HG02870 (cell line): Measurements from ENCODE around the gene DNAH14.
"Not testable (repeated sequence)": the region's sequence is repeated elsewhere in the genome, so short reads cannot be mapped to it uniquely, and the experiment has no call there.

Experiments
- ATAC-seq: cut with Tn5 transposase; IDR thresholded peaks from one replicate; pipeline ENCODE4 v1.9.1; 2021; ENCODE audit warnings: mild to moderate bottlenecking, moderate library complexity; ENCODE audit not compliant: unreplicated experiment

Gene DNAH14

DNA sequence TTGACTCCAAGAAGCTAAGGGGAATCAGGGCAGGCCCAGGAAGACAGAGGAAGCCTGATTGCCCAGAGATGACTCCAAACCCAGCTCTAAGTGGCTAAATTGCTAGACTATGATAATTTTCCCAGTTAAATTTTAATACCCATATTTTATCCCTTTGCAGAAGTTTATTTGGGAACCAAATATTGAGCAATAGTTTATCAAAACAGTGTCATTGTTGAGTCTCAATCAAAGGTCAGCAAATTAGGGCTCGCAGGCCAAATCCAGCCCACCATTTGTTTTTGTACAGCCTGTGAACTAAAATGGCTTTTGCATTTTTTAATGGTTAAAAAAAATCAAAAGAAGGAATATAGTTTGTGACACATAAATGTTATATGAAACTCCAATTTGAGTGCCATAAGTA, 451.2 kb downstream of the DNAH14 start:
- no peak for ATAC-seq

DNA sequence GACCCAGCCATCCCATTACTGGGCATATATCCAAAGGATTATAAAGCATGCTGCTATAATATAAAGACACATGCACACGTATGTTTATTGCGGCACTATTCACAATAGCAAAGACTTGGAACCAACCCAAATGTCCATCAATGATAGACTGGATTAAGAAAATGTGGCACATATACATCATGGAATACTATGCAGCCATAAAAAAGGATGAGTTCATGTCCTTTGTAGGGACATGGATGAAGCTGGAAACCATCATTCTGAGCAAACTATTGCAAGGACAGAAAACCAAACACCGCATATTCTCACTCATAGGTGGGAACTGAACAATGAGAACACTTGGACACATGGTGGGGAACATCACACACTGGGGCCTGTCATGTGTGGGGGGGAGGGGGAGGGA, 457.4 kb downstream of the DNAH14 start:
- ATAC-seq, result not testable (repeated sequence)

DNA sequence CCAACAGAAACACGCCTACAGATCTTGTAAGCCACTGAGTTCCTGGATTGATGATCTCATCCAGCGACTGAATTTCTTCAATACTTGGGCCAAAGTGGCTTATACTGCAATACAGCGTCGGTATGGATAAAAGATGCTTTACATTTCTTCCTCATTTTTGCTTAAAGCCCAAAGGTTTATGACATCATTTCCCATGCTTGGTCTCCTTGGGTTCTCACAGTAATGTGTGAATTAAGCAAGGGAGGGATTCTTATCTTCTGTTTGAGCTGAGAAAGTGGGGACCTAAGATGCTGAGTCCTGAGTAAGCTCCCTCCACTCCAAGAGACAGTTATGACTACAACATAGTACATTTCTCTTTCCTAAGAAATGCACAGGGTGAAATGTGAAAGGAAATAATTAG, 458.9 kb downstream of the DNAH14 start:
- ATAC-seq, result no peak

DNA sequence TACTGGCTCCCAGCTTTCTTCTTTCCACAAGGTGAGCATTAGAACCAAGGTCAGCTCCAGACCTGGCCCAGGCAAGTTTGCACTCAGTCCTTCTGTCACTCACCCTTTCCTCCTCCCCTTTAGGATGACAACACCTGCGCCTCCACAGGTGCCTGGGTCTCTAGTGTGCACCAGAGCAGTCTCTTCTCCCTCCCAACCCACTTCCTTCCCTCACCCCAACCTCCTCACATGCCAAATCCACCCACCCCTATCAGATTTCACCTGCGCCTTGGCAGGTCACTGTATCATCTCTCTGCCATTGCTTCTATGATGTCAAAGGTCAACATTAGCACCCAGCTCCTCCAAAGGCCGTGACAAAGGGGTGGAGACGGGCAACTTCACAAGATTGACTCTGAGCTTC, 460.4 kb downstream of the DNAH14 start:
- no peak for ATAC-seq

DNA sequence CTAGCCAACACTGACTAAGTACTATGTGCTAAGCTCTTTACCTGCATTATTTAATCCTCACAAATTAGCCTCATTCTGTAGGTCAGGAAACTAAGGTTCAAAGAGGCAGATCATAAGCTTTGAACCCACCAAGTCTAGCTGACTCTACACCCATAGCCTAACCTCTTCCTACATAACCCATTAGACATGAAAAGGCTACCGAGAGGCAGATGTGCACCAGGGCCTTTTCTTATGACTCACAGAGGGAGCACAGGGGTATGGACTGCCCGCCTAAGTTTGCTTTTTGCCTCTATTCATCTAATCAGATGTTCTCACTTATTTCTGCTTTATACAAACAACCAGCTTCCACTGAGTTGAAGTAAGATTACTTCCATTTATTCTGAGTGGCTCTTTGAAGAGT, 466.9 kb downstream of the DNAH14 start:
- ATAC-seq, result no peak

DNA sequence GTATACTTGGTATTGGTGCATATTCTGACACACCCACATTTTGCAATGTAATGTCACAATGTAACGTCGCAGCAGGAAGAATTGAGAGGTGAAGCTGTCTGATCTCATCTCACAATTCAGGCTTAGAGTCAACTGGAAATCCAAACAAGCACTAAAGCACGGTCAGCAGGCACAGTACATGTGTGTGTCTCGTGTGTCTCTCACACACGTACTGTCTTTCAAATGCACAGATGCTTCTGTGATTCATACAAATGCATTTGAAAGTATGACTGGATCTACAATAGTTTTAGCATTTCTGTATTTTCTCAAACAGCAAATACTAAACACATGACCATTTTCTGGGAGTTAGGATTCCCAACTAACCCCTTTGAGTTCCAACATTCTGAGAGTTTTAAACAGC, 471.5 kb downstream of the DNAH14 start:
- no peak for ATAC-seq

DNA sequence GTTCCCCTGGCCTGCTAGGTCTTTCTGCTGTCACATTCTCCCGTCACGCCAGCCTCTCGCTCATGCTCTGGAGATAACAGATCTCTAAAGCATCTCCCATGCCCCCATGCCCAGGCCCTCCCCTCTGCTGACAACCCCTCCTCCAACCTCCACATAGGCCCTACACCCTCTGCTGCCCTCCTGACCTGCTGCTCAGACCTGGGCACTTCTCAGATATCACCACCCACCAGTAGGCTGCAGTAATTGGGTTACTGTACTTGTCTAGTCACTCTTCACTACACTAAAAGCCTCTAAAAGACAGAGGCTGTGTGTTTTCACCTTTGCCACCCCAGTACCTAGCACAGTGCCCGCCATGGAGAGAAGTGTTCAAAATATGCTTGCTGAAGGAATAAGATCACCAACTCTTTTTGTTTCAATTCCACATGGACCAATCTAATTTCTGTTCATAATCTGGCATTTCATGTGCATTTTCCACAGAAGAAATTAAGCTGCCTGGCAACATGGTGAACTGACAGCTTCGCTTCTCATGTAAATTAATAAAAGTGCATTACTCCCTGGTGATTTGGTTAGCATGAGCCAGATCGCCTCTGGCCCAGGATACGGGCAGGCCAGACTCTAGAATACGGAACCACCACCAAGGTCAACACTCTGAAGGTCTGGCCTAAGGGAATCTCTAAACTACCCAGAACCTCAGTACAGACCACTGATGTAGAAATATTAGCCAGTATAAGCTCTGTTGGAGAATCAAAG, 477.7 kb downstream of the DNAH14 start:
- ATAC-seq, result no peak

DNA sequence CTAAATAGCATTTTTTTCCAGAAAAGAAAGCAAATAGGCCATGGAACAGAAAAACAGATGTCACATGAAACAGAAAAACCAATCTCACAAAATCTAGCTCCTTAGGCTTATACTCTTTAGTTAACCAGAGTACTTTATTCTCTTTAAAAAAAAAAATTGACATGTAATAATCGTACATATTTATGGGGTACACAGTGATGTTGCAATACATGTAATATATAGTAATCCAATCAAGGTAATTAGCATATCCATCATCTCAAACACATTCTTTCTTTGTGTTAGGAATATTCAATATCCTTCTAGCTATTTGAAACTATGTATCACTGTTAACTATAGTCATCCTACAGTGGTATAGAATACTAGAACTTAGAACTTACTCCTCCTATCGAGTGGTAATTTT, 478.3 kb downstream of the DNAH14 start:
- ATAC-seq, result no peak

DNA sequence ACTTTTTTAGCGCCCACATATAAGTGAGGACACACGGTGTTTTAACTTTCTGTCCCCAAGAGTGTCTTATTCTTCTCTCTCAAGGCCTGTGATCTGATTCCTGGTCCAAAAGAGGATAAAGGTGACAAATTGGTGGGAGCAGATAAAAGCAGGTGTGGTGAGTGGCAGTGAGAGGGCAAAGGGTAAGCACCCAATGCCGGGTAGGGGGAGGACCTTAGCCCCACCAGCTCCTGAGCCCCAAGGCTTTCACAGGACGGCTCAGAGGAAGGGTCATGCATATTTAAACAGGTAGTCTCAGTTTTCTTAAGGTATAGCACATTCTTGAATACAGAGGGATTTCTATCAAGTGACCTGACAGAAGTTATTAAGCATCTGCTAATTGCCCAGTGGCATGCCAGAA, 478.8 kb downstream of the DNAH14 start:
- ATAC-seq, result no peak

DNA sequence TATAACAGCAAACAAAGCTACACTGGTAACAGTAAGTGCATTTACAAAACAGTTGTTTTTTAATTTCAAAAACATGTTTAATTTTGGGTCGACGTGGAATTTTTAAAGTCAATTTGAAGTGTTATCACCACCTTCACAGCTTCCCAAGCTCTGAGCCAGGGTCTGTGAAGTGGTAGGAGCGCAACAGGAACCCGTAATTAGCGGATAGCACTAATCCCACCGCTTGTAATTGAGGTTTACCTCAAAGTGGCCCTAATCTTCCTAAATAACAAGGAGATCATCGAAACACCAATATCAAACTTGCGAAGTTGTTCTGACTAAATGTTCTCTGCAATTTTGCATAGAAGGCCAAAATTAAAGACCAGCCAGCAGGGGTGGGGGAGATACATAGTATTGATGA, 479.6 kb downstream of the DNAH14 start:
- ATAC-seq, result no peak

DNA sequence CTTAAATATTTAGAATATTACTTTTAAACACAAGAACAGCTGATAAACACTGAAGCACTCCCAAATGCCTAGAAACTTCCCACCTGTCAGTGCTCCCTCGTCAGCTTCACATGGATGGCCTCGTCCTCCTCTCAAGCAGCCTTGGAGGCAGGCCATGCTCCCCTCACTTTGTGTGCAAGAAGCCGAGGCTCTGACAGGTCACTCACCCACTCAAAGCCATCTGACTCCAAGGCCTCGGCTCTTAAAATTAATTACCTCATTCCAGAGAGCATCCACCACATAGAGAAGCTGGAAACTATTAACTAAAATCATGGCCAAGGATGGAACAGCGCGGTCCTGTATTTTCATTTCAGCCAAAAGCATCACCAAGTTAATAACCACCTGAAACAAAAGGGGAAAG, 480.6 kb downstream of the DNAH14 start:
- no peak for ATAC-seq

DNA sequence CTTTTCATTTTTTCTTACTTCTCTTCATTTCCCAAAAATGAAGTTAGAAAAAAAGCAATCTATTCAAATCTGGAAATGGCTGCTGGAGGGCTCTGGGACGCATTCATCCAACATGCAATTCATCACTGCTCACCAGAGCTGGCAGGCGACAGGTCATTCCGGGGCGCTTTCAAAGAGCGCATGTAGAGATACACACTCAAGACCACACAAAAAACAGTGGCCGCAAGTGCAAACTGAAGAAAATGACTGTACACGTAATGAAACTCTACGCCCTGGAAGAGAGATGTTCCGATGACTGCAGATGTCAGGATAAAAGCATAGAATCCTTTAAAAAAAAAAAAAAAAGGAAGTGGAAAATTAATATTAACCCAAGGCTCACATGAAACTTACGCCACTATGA, 482.8 kb downstream of the DNAH14 start:
- no peak for ATAC-seq

DNA sequence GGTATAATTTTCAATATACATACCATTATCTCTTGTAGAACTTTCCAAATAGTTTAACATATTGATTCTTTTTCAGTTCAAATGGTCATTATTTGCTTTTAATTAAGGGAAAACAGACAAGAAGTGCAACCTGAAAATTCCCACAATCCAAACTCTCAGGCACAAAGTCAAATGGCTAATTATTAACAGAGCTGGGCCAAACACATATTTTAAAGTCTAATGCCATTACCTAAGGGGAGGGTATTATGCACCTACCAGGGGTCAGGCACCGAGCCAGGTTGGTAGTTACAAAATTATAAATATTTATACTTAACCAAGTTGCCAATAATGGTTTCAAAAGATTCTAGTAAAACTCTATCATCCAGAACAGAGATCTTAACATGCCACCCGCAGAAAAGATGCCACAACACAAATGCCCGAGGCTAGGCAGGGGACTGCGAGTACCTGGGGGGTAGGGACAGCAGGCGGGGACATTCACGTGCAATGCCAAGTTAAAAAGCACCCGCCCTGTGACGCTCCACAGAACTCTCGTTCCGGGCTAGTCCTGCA, 483.4 kb downstream of the DNAH14 start:
- ATAC-seq, result no peak

DNA sequence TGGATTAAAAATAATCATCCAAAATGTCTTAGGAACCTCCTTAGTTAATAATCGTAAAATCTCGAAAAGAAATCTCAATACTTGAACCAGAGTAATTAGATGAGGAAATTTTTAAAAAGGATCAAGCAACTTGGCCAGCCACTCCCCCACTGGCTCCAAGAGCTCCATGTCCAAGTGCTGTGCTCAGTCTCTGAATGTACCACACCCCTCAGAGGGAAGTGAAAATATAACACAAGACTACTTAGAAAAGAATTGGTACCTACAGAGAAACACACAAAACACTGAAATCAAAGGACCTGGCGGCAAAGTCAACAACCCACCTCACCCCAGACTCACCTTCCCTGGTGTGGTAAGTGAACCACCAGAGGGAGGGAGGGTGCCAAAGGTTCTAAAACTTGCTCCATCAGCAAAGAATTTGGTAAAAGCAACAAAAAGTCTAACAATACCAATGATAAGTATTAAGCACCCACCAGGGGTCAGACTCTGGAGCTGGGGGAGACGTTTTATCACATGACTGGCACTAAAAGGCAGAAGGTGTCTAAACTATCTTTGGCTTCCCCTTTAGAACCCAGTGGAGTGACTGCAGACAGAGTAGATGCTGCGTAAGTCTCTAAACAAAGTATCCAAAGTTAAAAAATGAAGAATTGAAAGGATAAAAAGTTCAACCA, 484.4 kb downstream of the DNAH14 start:
- ATAC-seq, result no peak

DNA sequence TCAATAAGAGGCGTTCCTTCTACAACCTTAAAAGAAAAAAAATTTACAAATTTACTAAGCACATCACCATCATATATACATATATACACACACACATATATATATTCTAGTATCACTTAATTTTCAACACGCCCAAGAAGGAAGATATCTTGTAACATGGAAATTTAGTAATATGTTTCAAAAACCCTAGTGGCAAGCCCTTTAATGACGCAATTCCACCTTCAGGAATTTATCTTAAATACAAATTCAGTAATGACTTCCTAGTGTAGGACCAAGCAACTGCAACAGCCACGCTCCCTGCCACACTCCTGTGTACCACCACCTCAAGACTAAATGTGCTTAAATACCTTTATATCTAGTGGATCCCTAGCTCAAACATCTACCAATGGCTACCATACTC, 485.8 kb downstream of the DNAH14 start:
- ATAC-seq, result no peak

DNA sequence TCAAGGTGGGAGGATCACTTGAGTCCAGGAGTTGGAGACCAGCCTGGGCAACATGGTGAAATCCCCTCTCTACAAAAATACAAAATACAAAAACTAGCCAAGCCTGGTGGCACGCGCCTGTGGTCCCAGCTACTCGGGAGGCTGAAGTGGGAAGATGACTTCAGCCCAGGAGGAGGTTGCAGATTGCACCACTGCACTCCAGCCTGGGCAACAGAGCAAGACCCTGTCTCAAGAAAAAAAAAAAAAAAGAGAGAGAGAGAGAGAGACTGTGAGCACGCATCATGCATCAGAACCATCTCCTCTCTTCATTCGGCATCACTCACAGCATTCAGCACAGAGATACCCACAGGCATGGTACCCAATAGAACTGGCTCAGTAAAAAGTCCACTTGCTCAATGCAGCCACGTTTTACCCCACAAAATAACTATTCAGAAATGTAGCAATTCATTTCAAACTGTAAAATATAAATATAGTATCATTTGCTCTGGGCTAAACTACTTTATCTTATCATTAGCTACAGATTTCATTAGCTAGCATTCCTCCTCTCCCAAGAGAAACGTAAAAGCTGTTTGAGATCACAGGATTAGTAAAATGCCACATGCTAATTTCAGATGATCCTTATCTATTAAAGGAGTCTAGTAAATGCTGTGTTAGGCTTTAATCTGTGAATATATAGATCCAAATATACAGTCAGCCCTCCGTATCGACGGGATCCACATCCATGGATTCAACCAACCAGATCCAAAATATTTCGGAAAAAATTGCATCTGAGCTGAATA, 486.7 kb downstream of the DNAH14 start:
- no peak for ATAC-seq

DNA sequence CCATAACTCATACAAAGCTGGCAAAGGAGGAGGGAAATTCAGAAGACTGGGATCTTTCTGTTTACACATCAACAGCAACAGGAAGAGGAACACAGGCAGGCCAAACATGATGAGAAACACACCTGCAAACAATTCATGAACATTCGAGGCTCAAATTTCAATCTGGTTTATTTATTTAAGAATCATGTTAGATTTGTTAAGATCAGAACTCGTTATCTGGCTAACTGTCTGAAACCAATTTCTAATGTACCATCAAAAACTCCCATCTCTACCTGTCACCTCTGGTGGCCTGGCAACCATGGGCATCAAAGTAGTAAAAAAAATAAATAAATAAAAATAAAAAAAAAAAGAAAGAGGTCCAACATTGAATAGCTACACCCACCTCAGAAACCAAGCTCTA, 488.6 kb downstream of the DNAH14 start:
- no peak for ATAC-seq

DNA sequence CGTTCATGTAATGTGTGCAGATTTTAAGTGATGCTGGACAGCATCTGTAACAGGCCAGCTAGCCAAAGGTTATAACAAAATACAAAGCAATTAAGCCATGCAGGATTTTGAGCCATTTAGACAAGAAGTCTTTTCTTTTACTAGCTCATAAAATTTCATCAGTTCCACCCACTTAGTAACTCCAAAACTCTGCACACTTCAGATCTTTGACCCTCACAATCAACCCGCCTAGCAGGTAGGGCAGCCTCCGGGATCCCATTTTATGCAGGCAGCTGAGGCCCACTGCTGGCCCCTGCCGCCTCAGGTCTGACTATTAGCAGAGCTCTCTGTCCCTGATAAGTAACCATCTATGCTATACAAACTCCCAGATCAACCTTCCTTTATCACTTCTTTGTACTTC, 489.1 kb downstream of the DNAH14 start:
- ATAC-seq, result no peak

DNA sequence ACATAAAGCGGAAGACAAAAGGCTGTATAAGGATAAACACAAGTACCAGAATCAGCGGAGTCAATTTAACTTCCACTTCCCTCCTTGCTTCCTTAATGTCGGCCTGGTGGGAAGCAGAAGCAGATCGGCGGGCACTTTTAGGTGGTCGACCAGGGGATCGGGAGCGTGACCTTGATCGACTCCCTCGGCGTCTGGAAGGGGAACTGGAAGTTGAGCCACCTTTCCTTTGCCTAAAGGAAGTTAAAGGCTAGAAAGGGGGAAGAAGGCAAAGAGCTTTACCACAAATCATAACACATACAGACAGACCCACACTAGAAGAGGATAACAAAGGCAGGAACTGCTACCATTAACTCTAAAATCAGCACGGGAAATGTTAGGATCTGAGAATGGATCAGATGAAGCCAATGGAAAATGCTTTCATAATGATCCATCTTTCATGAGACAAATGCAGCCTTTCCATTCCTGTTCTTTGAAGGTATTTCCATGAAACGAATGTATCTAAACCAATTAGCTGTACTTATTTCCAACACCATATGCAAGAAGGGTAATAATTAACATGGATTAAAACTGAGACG, 492.6 kb downstream of the DNAH14 start:
- ATAC-seq, result no peak

DNA sequence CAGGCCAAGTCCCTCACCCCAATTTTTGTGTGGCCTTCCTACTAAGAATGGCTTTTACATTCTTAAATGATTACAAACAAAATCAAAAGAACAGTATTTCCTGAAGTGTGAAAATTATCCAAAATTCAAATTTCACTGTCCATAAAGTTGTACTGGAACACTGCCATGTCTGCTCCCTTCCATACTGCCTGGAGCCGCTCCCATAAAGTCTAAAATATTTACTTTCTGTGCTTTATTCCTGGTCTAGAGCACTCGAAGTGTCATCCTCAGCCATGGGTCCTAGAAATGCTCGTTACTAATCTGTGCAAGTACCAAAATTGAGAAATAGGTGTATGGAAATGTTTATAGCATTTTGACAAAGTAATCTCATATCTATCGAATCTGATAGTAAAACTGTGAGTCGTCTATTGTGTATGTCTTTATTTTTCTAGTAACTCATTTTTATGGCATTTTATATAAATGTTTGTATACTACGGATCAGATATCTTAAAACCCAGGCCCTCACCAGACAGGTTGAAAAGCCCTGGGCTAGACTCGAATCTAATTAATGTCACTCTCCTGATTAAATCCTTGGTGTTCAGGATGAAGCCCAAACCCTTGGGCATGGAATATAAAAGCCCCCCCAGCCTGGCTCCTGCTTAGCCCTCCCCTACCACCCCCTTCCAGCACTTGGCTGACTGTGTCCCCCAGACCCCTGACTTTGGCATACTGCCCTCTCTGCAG, 493.5 kb downstream of the DNAH14 start:
- ATAC-seq, result no peak

DNA sequence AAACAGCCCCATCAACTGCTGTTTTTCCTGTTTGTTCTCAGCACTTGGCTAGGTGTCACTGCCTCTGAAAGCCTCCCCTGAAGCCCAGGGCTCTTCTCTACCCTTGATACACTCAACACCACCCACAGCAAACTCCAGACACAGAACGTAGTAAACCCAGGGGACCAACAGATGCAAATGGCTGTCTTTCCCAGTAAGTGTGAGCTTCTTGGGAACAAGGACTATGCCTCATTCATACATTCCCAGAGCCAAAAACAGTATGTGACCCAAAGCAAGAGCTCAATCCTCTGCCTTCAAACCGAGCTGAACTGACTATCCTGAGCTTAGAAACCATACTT, 494.0 kb downstream of the DNAH14 start:
- no peak for ATAC-seq
